ENCODE results near the gene LRRC66. TPM values are rescaled to one million over a fixed set of nuclear protein-coding genes. Genes with fewer than 3 reads are reported as not detected.
A peak's percentile ranks its signal among the peaks of the same experiment; 100 is the strongest.

Gene LRRC66
- total and polyA plus RNA-seq, 2 of the 13 experiments (the other 11 are each of a cell fraction or from before 2014, with no cell fraction given): not detected

GRCh38 chr4:52051615-52052474 is 31.7 kb upstream of the LRRC66 start (continued):
- TF ChIP-seq ZNF329 (CRISPR knock-in tag; IDR thresholded peaks at IDR 0.05; ENCODE audit: low read depth): no peak
- no peak for TF ChIP-seq GLMP (CRISPR knock-in tag; IDR thresholded peaks at IDR 0.05; ENCODE audit: borderline replicate concordance)
- no peak for TF ChIP-seq LBX2 (CRISPR knock-in tag; IDR thresholded peaks at IDR 0.05; ENCODE audit: borderline replicate concordance)
- 0 out of 2 replicates have a peak, but pooled peaks have one; percentile 53 for TF ChIP-seq ZNF333 (CRISPR knock-in tag; IDR thresholded peaks at IDR 0.05; ENCODE audit: borderline replicate concordance)
- TF ChIP-seq NKX3-1 (CRISPR knock-in tag; IDR thresholded peaks at IDR 0.05): peak; percentile 31; the same call in 1 of the 2 replicates
- 0 out of 2 replicates have a peak, but pooled peaks have one; percentile 26 for TF ChIP-seq ZNF574 (CRISPR knock-in tag; IDR thresholded peaks at IDR 0.05)
- 0 out of 2 replicates have a peak, but pooled peaks have one; percentile 56 for TF ChIP-seq ZNF550 (CRISPR knock-in tag; IDR thresholded peaks at IDR 0.05; ENCODE audit: borderline replicate concordance)
- no peak; the same call in 1 of the 2 replicates for TF ChIP-seq MYPOP (CRISPR knock-in tag; IDR thresholded peaks at IDR 0.05)
- TF ChIP-seq NFKBIZ (CRISPR knock-in tag; IDR thresholded peaks at IDR 0.05): no peak
- TF ChIP-seq ATF5 (CRISPR knock-in tag; IDR thresholded peaks at IDR 0.05; ENCODE audit: low read depth): no peak
- TF ChIP-seq ZKSCAN5 (CRISPR knock-in tag; IDR thresholded peaks at IDR 0.05): 0 out of 2 replicates have a peak, but pooled peaks have one; percentile 27
- TF ChIP-seq ELF3 (CRISPR knock-in tag; IDR thresholded peaks at IDR 0.05): 0 out of 2 replicates have a peak, but pooled peaks have one; percentile 14
- no peak for TF ChIP-seq IRF1 (CRISPR knock-in tag; IDR thresholded peaks at IDR 0.05; ENCODE audit: low read depth)
- TF ChIP-seq IKZF4 (CRISPR knock-in tag; IDR thresholded peaks at IDR 0.05; ENCODE audit: borderline replicate concordance, low read depth, not compliant biosample characterization): no peak
- no peak for TF ChIP-seq BRD4 (CRISPR knock-in tag; IDR thresholded peaks at IDR 0.05)
- TF ChIP-seq ZEB1 (IDR thresholded peaks at IDR 0.05; ENCODE audit: insufficient replicate concordance, low read depth): no peak
- TF ChIP-seq ZNF207 (IDR thresholded peaks at IDR 0.05; ENCODE audit: borderline replicate concordance): no peak
- TF ChIP-seq TEAD2 (CRISPR knock-in tag; IDR thresholded peaks at IDR 0.05): no peak
- no peak for TF ChIP-seq ZNF761 (CRISPR knock-in tag; conservative IDR thresholded peaks at IDR 0.05)
- no peak for TF ChIP-seq CBX1 (IDR thresholded peaks at IDR 0.05; ENCODE audit: low read depth)
- no peak for TF ChIP-seq ZNF101 (CRISPR knock-in tag; IDR thresholded peaks at IDR 0.05; ENCODE audit: borderline replicate concordance, low read depth)
- TF ChIP-seq ESRRA (CRISPR knock-in tag; IDR thresholded peaks at IDR 0.05; ENCODE audit: low read depth): no peak

Data from HepG2 (cell line).